Ecto neural progenitor cell (in vitro differentiated cells): ENCODE results near the gene SRPK1.
A peak's percentile ranks its signal among the peaks of the same experiment; 100 is the strongest.
"Not testable (repeated sequence)": the region's sequence is repeated elsewhere in the genome, so short reads cannot be mapped to it uniquely, and the experiment has no call there.

Experiments used
- DNase-seq: peaks from one replicate; pipeline ENCODE4 v3.0.0-alpha.2; 2018; ENCODE audit warnings: low spot score

The SRPK1 gene

DNA sequence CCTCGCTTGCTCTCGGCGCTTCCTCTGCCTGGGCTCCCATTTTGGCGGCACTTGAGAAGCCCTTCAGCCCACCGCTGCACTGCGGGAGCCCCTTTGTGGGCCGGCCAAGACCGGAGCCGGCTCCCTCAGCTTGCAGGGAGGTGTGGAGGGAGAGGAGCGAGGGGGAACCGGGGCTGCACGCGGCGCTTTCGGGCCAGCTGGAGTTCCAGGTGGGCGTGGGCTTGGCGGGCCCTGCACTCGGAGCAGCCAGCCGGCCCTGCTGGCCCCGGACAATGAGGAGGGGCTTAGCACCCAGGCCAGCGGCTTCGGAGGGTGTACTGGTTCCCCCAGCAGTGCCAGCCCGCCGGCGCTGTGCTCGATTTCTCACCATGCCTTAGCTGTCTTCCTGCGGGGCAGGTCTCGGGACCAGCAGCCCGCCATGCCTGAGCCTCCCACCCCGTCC lies 10.2 kb upstream of the SRPK1 start:
- peak; percentile 71 for DNase-seq

DNA sequence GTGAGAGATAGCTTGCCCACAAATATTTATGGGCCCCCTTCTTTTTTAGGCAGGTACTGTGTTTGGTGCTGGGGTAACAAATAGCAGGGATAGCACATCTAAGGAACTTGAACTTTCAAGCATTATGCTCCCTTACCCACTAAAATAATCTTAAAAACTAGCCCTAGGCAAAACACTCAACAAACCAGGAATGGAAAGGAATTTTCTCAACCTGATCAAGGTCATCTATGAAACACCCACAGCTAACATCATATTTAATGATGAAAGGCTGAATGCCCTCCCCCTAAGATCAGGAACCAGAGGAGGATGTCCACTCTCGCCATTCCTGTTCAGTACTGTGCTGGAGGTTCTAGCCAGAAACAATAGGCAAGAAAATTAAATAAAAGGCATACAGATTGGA lies 8.7 kb upstream of the SRPK1 start:
- no peak for DNase-seq

DNA sequence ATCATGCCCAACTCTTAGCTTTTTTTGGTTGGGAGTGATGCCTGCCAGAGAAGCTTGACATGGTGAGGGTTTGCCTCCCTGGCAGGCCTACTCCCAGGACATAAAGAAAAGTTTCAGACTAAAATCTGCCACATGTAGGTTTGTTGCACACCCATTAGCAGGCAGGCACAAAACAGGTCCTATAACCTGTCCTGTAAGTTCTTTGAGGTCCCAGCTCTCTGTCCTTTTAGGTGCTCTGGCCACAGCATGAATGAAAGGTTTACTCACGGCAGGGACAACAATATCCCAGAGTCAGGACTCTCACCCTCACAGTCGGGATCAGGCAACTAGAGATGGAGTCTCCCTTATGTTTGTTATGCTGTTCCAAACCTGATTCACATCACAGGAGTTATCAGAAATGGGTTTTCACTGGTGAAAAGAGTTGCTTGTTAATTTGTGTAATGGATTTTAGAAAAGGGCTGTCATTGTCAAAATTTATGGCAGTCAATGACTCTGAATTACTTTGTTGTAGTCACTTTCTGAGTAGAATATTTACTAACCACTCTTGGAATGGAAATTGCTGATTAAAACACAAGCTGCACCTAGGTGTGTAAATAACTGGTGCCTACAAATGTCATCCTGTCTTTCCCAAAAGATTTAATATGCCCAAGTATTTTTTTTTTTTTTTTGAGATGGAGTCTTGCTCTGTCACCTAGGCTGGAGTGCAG lies 5.8 kb upstream of the SRPK1 start:
- no peak for DNase-seq

- DNase-seq = no peak
Measured at GRCh38 chr6:35925961-35926360, 5.1 kb upstream of the SRPK1 start.

DNA sequence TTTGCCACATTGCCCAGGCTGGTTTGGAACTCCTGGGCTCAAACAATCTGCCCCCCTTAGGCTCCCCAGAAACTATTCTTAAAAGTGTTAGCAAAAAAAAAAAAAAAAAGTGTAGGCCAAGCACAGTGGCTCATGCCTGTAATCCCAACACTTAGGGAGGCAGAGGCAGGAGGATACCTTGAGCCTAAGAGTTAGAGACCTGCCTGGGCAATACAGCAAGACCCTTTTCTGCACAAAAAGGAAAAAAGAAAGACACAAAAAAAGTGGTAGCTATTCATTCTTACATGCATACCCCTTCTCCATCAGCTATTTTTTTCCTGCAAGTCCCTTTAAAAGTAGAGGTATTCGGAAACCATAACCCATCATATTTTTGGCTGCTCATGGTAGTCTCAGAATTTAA lies 3.2 kb upstream of the SRPK1 start:
- no peak for DNase-seq

DNA sequence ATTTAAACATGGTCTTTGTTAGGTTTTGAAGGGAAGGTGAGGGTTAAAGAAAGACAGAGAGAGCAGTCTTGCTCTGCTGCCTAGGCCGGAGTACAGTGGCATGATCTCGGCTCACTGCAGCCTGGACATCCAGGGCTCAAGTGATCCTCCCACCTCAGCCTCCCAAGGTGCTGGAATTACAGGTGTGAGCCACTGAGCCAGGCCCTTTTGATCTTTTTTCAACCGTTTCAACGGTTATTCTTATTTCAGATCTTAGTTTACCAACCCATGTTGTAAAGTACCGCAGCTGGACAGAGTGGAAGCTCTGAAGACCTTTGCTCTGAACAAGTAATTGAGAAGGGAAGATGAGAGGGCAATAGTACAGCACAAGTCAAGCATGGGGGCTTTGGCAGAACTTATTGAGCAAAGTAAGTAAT lies 1.2 kb upstream of the SRPK1 start:
- no peak for DNase-seq

DNA sequence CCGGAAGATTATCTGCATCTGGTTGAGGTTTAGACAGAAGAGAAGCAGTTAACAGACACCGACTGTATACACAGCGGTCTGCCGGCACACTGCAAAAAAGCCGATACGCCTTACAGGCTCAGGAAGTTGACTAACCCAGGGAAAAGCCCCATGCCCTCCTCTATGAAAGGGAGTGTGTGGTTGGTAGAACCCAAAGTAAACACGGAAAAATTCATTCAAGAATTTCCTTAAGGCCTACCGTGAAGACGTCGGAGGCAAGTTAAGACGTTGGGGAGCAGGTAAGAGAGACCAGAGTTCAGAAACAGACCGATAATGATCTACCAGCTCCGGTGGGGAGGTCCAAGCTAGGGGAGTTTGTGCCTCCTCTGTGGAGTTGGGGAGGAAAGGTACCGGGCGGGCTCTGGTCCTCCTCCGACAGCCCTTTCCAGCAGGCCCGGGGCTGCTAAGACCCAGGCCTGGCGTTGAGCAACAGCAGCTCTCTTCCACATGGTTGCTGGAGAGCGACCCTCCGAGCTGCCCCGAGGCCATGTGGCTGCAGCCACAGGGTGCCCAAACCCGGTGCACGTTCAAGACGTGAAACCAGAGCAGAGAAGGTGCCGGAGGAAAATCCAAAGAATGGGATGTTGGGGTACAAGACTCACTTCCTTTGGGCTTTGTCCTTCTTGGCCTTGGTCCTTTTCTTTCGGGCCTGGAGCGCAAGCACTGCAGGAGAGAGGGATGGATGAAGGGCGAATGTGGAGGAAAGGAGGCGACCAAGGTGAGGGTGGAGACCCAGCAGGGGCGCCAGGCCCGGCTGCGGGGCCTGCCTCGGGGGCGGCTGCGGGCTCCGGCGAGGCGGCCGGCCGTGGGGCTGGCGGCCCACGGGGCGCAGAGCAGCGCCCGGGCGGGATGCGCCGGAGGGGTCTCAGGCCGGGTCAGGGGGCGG lies 809 bp downstream of the SRPK1 start:
- peak; percentile 65 for DNase-seq

GRCh38 chr6:35919085-35919826 lies 1.6 kb downstream of the SRPK1 start:
- no peak for DNase-seq

DNA sequence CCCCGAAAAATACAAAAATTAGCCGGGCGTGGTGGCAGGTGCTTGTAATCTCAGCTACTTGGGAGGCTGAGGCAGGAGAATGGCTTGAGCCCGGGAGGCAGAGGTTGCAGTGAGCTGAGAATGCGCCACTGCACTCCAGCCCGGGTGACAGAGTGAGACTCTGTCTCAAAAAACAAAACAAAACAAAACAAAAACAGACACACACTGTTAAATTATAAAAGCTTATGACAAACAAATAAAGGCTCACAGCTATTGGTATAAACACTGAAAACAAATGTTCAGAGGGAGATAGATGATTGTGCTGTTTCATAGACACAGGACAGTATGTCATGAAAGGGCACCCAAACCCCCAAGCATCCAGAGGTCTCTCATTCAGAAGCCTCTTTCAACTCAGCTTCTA lies 4.0 kb downstream of the SRPK1 start:
- not testable (repeated sequence) for DNase-seq

DNA sequence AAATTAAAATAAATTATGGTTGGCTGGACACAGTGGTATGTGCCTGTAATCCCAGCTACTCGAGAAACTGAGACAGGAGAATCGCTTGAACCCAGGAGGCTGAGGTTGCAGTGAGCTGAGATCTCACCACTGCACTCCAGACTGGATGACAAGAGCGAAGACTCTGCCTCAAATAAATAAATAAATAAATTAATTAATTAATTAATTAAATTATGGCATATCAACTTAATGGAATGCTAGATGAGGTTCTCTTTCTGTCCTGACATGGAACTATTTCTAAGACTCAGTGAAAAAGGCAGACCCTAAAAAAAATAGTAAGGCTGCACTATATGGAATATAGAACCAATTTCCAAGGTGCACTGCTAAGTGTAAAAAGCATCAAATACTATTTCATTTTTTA lies 4.8 kb downstream of the SRPK1 start:
- no peak for DNase-seq

GRCh38 chr6:35914536-35914935 lies 6.4 kb downstream of the SRPK1 start:
- DNase-seq = no peak

DNA sequence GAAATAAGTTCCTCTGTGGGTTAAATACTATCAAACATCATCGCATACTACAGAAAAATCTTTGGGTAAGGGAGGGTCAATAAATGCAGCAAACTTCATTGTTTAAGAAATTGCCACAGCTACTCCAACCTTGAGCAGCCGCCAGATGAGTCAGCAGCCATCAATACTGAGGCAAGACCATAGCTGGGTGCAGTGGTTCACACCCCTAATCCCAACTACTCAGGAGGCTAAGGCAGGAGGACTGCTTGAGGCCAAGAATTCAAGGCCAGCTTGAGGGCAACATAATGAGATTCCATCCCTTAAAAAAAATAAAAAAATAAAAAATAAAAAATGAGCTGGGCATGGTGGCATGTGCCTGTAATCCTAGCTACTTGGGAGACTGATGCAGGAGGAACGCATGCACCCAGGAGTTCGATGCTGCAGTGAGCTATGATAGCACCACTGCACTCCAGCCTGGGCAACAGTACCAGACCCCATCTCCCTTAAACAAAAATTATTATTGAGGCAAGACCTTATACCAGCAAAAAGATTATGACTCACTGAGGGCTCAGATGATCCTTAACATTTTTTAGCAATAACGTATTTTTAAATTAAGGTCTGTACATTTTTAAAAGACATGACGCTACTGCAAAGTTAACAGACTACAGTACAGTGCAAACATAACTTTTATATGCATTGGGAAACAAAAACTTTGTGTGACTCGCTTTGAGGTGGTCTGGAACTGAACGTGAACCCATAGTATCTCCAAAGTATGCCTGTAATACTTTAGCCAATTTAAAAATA lies 8.8 kb downstream of the SRPK1 start:
- no peak for DNase-seq

GRCh38 chr6:35909571-35909970 lies 11.3 kb downstream of the SRPK1 start:
- not testable (repeated sequence) for DNase-seq

GRCh38 chr6:35908753-35909401 lies 12.0 kb downstream of the SRPK1 start:
- DNase-seq = not testable (repeated sequence)

DNA sequence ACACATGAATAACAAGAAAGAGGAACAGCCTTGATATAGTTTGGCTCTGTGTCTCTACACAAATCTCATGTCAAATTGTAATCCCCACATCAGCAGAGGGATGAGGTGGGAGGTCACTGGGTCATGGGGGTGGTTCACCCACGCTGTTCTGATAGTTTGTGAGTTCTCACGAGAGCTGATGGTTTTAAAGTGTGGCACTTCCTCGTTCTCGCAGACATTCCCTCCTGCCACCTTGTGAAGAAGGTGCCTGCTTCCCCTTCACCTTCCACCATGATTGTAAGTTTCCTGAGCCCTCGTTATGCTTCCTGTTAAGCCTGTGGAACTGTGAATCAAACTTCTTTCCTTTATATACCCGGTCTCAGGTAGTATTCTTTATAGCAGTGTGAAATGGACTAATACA lies 13.1 kb downstream of the SRPK1 start:
- no peak for DNase-seq

DNA sequence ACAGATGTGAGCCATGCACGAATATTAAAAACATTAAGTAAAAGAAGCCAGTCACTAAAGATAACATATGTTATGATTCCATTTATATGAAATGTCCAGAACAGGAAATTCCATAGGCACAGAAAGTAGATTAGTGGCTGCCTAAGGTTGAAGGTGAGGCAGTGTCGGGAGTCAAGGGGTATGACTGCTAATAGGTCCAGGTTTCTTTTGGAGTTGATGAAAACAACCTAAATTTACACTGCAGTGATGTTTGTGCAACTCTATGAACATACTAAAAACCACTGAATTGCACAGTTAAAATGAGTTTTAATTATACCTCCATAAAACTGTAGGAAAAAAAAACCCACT lies 14.4 kb downstream of the SRPK1 start:
- DNase-seq = no peak

- DNase-seq = no peak
Measured at GRCh38 chr6:35905841-35906498, 14.9 kb downstream of the SRPK1 start.

DNA sequence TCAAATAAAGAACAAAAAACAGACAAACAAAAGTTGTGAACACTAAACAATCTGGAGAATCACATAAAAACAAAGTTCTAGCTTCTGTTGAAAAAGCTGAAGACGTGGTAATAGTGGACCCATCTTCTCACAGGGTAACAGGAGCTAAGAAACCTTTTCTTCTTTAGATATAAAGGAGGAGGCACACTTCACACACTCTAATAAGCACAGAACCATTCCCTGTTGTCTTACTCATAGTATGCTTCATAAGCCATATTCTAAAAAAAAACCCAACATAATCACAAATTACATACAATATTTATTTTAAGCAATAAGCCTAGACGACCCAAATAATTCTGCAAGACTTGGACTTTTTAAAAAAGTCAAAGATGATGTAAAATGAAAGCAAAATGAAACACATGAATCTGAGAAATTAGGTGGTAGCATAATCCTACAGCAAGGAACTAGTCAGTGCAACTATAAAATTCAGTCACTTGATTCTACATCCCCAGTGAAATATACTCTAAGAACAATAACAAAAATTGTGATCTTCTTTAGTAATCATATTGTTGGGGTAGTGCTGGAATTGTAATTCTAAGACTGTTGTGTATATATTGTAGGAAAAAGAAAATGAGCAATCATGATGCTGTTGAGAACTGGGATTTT lies 15.6 kb downstream of the SRPK1 start:
- DNase-seq = no peak

- DNase-seq = no peak
Measured at GRCh38 chr6:35903679-35904078, 17.2 kb downstream of the SRPK1 start.

GRCh38 chr6:35900448-35900847 lies 20.4 kb downstream of the SRPK1 start:
- no peak for DNase-seq
